GM12878 (cell line): ENCODE results near the gene ARHGEF11. TPM values are rescaled to one million over a fixed set of nuclear protein-coding genes. Genes with fewer than 3 reads are reported as not detected.

ENCODE experiments used
- ATAC-seq: fragments of 200-7000 bp; cut with Tn5 transposase; 3 replicates; pipeline ENCODE4 v1.9.1; 2020; ENCODE audit warnings: mild to moderate bottlenecking, moderate library complexity
- BruUV-seq: library from RNA; stranded (reverse); fragments of 400-500 nt; replicated peaks from 2 replicates; lab custom pipeline; 2021; lab: Mats Ljungman, UMichigan
- CTCF ChIA-PET: fragments of 300-600 bp; sonication (Branson Sonifier 250); formaldehyde crosslinking; extraction: SDS; loops from one replicate; lab custom pipeline; 2021; ENCODE audit warnings: inconsistent platforms; lab: Yijun Ruan, JAX
- POLR2A ChIA-PET: fragments of 350-600 bp; formaldehyde crosslinking; extraction: SDS; loops from one replicate; lab custom pipeline; 2021; ENCODE audit warnings: inconsistent platforms; lab: Charles Lee
- RAD21 ChIA-PET: fragments of 300-600 bp; sonication (Branson Sonifier 250); formaldehyde crosslinking; loops from one replicate; lab custom pipeline; 2023; ENCODE audit warnings: antibody characterized with exemption; ENCODE audit not compliant: unreplicated experiment; lab: Charles Lee
- SMC1A ChIA-PET: fragments of 300-600 bp; sonication (Branson Sonifier 250); formaldehyde crosslinking; loops from one replicate; lab custom pipeline; 2023; ENCODE audit not compliant: unreplicated experiment, uncharacterized antibody; lab: Charles Lee
- DNase-seq: peaks from one replicate; pipeline ENCODE4 v3.0.0-alpha.2; 2011; ENCODE audit warnings: low read depth, low spot score
- FAIRE-seq: peaks from 3 replicates; lab custom pipeline; 2011; peaks lifted over from hg19 to GRCh38; lab: Jason Lieb, UNC
- H2AFZ ChIP-seq: 2 replicates; pipeline ENCODE4 v1.6.0; 2011; ENCODE audit warnings: low read depth, low read length, control low read depth; ENCODE audit not compliant: control insufficient read depth
- H3K27ac ChIP-seq: 2 replicates; pipeline ENCODE4 v1.5.1; 2011; ENCODE audit warnings: control low read depth; ENCODE audit not compliant: control insufficient read depth, insufficient read depth
- H3K27me3 ChIP-seq, 2 experiments: replicated peaks in 1 of 2; 2 replicates each; pipeline versions ENCODE4 v1.6.0 to v1.6.1; 2011; ENCODE audit warnings: low read length in 1 of 2; ENCODE audit not compliant: control insufficient read depth in 2 of 2, insufficient read depth in 2 of 2
- H3K36me3 ChIP-seq, 2 experiments: 2 replicates each; pipeline ENCODE4 v1.5.1; 2011; ENCODE audit warnings: low read length in 1 of 2; ENCODE audit not compliant: control insufficient read depth in 2 of 2, insufficient read depth in 2 of 2
- H3K4me1 ChIP-seq: 2 replicates; pipeline ENCODE4 v1.6.1; 2011; ENCODE audit warnings: mild to moderate bottlenecking, low read length, moderate library complexity, mixed read lengths; ENCODE audit not compliant: control insufficient read depth, insufficient read depth
- H3K4me2 ChIP-seq: 2 replicates; pipeline ENCODE4 v1.6.0; 2011; ENCODE audit warnings: control low read depth; ENCODE audit not compliant: control insufficient read depth, insufficient read depth
- H3K4me3 ChIP-seq: fragments of 200-600 bp; sonication (generic); 2 replicates; pipeline ENCODE4 v1.5.1; 2016
- H3K79me2 ChIP-seq: 2 replicates; pipeline ENCODE4 v1.6.0; 2011; ENCODE audit warnings: low read length; ENCODE audit not compliant: control insufficient read depth, insufficient read depth
- H3K9ac ChIP-seq: 2 replicates; pipeline ENCODE4 v1.8.0; 2011; ENCODE audit warnings: low read length, control low read depth, mixed read lengths; ENCODE audit not compliant: control insufficient read depth, insufficient read depth
- H3K9me3 ChIP-seq: replicated peaks from 3 replicates; pipeline ENCODE4 v1.5.1; 2011; ENCODE audit warnings: mild to moderate bottlenecking, low read length; ENCODE audit not compliant: control insufficient read depth, insufficient read depth
- H4K20me1 ChIP-seq: 2 replicates; pipeline ENCODE4 v1.6.0; 2011; ENCODE audit not compliant: control insufficient read depth, insufficient read depth
- BHLHE40 ChIP-seq, 2 experiments: fragments of 450-650 bp in 1 of 2; IDR thresholded peaks; 2 replicates each; pipeline ENCODE4 v1.6.1; 2011 to 2017; ENCODE audit warnings: low read depth in 2 of 2, borderline replicate concordance in 1 of 2, improper control_type of control experiment in 1 of 2, low read length in 1 of 2, mild to moderate bottlenecking in 1 of 2
- CUX1 ChIP-seq: IDR thresholded peaks from 2 replicates; pipeline ENCODE4 v1.6.1; 2012; ENCODE audit warnings: improper control_type of control experiment, low read depth, low read length; ENCODE audit not compliant: insufficient replicate concordance
- MXI1 ChIP-seq: fragments of 150-350 bp; IDR thresholded peaks from 2 replicates; pipeline ENCODE4 v1.6.1; 2011; ENCODE audit warnings: low read depth, mild to moderate bottlenecking, inconsistent platforms, low read length, improper control_type of control experiment
- NBN ChIP-seq: fragments of 450-650 bp; IDR thresholded peaks from 2 replicates; pipeline ENCODE4 v1.6.1; 2016
- PAX5 ChIP-seq: IDR thresholded peaks from 2 replicates; pipeline ENCODE4 v1.6.1; 2011; ENCODE audit warnings: low read depth, low read length, borderline replicate concordance
- SP1 ChIP-seq: IDR thresholded peaks from one replicate; pipeline ENCODE4 v1.6.1; 2011; ENCODE audit warnings: low read depth, low read length
- ZBTB40 ChIP-seq: fragments of 450-650 bp; IDR thresholded peaks from 2 replicates; pipeline ENCODE4 v1.6.1; 2016; ENCODE audit warnings: mild to moderate bottlenecking, moderate library complexity, borderline replicate concordance
- whole genome bisulfite sequencing: methylation state at CpG from one replicate; pipeline ENCODE4 v1.1.6; 2016; ENCODE audit warnings: low lambda C conversion rate; ENCODE audit not compliant: insufficient replicate concordance, insufficient coverage; ENCODE audit errors: missing lambda C conversion rate; 5-methylcytosine and 5-hydroxymethylcytosine counted together
- in situ Hi-C: fragments of 300-500 bp; cut with MboI; formaldehyde crosslinking; loops from 9 replicates; pipeline ENCODE4 v1.14.3; 2018; ENCODE audit warnings: mixed read lengths
- intact Hi-C: fragments of 100-400 bp; cut with micrococcal nuclease; formaldehyde crosslinking; loops from one replicate; pipeline ENCODE4 v1.14.2; 2022; ENCODE audit not compliant: unreplicated experiment
- polyA plus RNA-seq, 11 experiments: library from polyadenylated mRNA; depleted of rRNA in 4 of 11; unstranded in 6 of 11; stranded (reverse) in 5 of 11; fragments of >200 nt; fragmentation: Nextera tagmentation in 4 of 11; fragmentation: Illumina TruSeq in 1 of 11; extraction: Ambion mirVana in 4 of 11; extraction: Trizol in 1 of 11; gene quantifications; 1 replicate in 1 of 11; 2 replicates in 10 of 11; pipeline versions ENCODE4 v1.2.1 to v1.2.3, GENCODE V29; 2011 to 2016; ENCODE audit warnings: inconsistent platforms in 2 of 11, missing spikeins in 2 of 11, low read depth in 1 of 11
- total RNA-seq, 4 experiments: library from RNA; depleted of rRNA in 3 of 4; stranded (reverse); fragments of >200 nt in 3 of 4; fragmentation: Illumina TruSeq in 1 of 4; extraction: Trizol in 1 of 4; gene quantifications; 2 replicates each; pipeline versions ENCODE4 v1.2.1 to v1.2.3, GENCODE V29; 2013 to 2021

Gene ARHGEF11
- total and polyA plus RNA-seq, 10 of the 15 experiments (the other 5 are each of a cell fraction or from before 2014, with no cell fraction given), result 0.05 to 12.7 (median 1.8) TPM

GRCh38 chr1:157089789-157090188 lies 44.2 kb upstream of the ARHGEF11 start:
- Histone ChIP-seq H3K27ac (no peak overlapping the region), H3K9ac (no peak overlapping the region), H3K4me3 (no peak overlapping the region), H4K20me1 (no peaks in the 10 kb centered on the region), H3K9me3 (no peaks in the 10 kb centered on the region), H3K36me3 (no peaks in the 10 kb centered on the region), H3K79me2 (no peaks in the 10 kb centered on the region), H3K27me3 (no peaks in the 10 kb centered on the region; a peak in 1 of 4 replicates), H3K4me1 (no peaks in the 10 kb centered on the region), H2AFZ (no peak overlapping the region), H3K4me2 (no peak overlapping the region)
- no TSS peak for BruUV-seq
- no peak for TF ChIP-seq ZBTB40
- TF ChIP-seq CUX1, result no peak
- no peak for TF ChIP-seq MXI1
- TF ChIP-seq PAX5, result no peak
- TF ChIP-seq SP1, result no peak
- no peak for TF ChIP-seq NBN
- no peak for TF ChIP-seq BHLHE40 (IDR thresholded peaks at IDR 0.05; ENCODE audit: borderline replicate concordance in 1 of 2, low read depth in 2 of 2, low read length in 1 of 2)
- intact Hi-C loops, result loop anchor here (1.0 to 5.0 kb wide), 2 partner anchors 48 to 67 kb away; partner anchors contain the start of gene ETV3
- SMC1A ChIA-PET, result interaction anchor here (0.6 to 10.1 kb wide), 25 partner anchors 9 to 432 kb away, joined by 3 to 383 read pairs (median 6); partner anchors contain the start of gene ETV3L
- in situ Hi-C loops, result loop anchor here (5.0 to 10.0 kb wide), 2 partner anchors 63 to 405 kb away; no protein-coding TSS in a partner anchor
- POLR2A ChIA-PET, result interaction anchor here (0.6 to 1.3 kb wide), 4 partner anchors 63 to 69 kb away, joined by 3 to 5 read pairs (median 4); no protein-coding TSS in a partner anchor
- RAD21 ChIA-PET, result interaction anchor here (0.6 to 6.1 kb wide), 27 partner anchors 9 to 397 kb away, joined by 3 to 442 read pairs (median 5); partner anchors contain the start of gene ETV3L
- FAIRE-seq, result no peak
- 69% methylated on average over 9 of the region's 9 CpGs for WGBS
- DNase-seq, result no peak
- ATAC-seq, result peak; percentile 41
- CTCF ChIA-PET, result interaction anchor here (0.5 to 14.4 kb wide), 44 partner anchors 9 to 873 kb away, joined by 3 to 715 read pairs (median 4); partner anchors contain the start of gene ETV3L
